ENCODE results near the gene UTP25.

The UTP25 gene

DNA sequence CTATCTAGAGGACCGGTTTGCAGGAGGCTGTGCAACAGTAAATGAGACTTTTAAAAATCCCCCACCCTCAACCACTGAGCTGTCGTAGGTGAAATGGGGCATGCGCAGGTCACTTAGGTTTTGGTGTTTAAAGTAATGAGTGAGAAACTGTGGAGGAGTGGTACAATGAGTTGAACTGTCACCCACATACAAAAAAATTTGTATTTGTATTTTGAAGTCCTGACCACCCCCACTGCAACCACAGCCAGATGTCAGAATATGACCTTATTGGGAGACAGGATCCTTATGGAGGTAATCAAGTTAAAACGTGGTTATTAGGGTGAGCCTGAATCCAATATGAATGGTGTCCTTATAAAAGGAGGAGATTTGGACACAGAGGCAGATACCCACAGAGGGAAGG, 20.3 kb upstream of the UTP25 start:
- DNase-seq: peak; percentile 6

DNA sequence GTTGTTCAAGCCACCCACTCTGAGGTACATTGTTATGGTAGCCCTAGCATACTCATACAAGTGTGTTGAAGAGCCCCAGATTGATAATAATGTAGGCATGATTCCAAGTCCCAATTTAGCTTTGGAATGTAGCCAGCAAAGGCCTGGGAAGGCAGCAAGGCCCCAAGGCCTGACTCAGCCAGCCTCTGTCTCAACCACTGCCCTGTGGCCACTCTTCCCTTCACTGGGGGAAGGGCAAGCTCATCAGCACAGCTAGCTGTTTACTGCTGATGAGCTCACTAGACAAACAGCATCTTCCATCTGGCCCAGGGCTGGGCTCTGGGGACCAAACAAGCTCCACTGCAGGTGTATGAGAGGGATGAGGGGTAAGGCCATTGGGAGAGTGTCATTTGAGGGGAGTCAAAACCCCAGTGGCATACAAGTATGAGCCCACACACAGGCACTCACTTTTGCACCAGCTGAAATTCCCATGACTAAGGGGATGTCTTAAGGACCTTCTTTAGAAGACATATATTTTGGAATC, 19.7 kb upstream of the UTP25 start:
- DNase-seq: peak; percentile 42

DNA sequence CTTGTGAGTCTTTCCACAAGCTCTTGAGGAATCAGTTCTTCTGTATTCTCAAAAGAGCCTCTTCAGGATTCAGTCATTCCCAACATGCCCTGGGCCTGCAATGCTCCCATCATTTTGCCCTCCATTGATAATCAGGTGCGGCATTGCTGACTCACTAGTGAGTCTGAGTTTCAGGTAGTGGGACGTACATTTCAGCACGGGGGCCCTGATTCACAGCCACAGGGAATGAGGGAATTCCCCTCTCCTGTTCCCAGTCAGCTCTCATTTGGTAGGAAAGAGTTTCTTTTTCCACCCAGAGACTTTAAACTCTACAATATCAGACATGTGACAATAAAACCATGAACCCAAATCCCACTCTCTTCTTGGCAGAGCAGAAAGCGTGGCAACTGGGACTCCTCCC, 18.2 kb upstream of the UTP25 start:
- DNase-seq: peak; percentile 8

DNA sequence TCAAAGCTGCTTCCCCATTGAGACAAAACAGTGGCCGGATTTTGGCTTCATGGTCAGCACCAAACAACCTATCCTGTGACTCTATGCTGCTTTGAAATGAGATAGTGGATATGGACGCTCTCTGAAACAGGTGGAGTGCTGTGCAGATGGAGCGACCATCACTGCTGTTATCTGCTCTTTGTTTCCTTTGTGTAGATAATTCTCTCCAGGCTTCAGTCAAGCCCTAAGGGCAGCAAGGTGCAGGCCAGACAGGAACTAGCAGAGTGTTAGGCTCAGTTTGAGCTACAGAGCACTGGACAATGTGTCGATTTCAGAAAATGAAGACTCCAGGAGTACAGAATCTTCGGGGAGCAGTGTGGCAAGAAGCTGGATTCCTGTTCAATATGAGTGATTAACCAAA, 17.0 kb upstream of the UTP25 start:
- peak; percentile 15 for DNase-seq

DNA sequence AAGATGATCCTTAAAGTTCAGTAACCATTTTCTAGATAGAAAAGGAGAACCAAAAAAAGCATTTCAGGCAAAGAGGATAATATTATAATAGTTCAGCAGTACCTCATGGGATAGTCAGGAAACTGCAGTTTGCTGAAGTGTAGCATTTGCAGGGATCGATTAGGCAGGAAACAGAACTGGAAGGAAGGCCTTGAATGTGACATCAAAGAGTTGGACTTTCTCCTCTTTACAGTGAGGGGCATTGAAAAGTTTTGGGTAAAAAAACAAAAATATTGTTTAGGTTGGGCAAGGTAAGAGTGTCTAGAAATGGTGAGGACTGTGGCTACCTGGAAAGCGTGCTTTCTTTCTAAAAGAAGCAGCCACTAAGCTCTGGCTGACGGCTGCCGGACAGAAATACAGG, 13.9 kb upstream of the UTP25 start:
- no peak for DNase-seq

DNA sequence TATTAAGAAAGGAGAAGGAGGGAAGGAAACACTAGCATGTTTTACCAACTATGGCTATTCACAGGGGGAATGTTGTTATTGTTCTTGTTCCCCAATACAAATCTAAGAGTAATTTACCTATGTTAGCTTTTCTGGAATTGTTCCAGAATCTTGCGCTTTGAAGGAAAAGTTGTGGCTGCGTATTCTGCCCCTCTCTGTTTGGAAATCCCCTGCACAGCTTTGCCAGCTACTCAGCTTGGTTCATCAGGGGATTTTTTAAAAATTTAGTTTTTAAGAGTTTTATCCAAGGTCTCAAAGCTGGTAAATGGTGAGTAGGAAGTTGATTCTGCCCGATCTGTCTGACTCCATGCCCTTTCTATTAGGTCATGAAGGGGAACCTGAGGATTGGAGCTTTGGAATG, 12.3 kb upstream of the UTP25 start:
- DNase-seq: no peak

DNA sequence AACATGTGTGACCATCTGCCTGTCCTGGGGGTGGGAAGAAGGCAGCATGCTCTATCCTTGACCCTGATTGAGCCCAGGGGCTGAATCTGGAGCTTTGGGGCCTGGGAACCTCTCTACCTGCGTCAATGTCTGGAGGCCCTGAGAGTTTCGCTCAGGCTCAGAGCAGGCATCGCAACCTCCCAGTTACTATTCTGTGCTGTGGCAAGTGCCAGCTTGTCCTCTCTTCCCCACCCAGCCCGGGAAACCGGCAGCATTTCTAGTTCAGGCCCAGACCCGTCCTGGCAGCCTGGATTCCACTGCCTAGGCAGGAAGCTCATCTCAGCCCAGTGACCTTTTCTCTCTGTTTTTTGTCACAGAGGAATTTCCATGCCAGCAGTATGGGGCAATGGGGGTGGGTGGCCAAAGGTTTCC, 11.8 kb upstream of the UTP25 start:
- peak; percentile 36 for DNase-seq

DNA sequence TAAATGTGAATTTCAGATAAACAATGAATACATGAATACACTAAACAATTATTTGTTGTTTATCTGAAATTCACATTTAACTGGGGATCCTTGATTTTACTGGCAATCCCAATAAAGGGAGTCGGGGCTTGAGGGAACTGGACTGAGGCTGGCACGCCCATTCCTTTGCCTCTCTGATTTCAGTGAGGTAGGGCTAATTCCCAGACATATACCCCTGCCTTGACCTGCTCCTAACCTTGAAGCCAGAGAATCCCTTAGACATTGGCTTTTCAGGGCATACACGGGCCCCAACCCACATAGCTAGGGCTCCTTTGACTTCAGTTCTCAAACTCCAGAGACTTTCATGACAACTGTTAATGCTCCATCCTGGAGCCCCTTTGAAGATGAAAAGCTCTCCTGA, 10.8 kb upstream of the UTP25 start:
- no peak for DNase-seq

DNA sequence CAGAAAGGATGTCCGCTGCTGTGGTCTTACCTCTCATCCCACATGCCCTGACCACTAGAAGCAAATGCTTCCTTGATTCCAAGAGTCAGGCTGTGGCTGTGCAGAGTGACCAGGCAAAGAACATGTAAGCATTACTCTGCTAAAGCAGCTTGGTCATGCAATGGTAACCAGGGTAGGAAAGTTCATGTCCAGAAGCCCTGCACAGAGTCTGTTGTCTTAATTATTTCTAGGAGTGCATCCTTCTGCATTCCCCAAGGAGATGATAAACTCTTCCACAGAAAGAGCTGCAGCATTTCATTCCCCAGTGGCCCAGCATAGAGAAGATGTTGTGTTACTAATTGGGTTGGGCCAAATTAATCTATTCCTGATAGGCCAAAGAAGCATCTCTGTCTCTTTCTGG, 10.1 kb upstream of the UTP25 start:
- DNase-seq: no peak

DNA sequence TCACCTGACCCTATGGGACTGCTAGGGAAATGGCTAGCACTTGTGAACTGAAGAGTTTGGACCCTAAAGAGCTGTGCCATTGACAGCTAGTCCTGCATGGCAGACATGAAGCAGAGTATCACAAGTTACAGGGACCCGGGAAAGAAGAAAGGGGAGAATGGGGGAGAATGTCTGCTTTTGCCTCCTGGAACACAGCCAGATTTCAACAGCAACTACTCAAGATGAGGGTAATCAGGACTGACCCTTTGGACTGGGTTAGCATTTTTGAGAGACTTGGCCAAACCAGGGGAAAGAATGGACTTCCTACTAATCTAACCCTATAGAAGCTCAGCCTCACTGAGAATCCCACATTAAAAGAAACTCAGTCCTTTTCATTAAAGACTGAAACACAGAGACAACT, 8.7 kb upstream of the UTP25 start:
- no peak for DNase-seq

DNA sequence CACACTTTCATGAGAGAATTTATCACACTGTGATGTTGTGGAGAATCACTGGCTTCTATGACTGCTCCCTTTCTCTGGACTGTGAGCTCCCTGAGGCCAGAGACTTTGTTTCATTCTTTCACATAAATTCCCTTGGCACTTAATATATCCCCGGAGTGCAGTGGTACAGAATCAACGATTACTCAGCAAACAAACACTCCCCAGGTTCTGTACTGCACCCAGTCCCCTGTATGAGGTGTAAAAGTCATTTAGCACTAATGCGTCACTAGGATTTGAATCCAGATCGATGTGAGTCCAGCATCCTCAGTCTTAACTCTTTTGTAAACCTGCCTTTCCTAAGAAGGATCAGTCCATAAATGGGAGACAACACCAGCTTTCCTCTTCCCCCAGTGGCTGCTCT, 6.8 kb upstream of the UTP25 start:
- no peak for DNase-seq

DNA sequence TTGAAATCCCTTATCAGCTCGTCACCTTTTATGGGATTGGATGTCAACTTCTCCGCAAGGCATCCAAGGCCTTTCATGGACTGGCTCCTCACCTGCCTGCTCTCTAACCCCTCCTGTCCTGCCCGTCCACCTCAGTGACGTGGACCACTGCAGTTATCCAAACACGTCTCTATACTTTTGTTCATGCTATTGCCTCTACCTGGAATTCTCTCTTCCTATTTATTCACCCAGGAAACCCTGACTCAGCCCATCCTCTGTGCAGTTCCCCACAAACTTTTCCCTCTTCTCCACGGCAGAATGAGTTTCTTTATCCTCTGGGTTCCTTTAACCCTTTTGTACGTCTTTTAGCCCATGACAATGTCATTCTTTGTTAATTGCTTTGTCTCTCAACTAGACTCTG, 5.1 kb upstream of the UTP25 start:
- DNase-seq: no peak

DNA sequence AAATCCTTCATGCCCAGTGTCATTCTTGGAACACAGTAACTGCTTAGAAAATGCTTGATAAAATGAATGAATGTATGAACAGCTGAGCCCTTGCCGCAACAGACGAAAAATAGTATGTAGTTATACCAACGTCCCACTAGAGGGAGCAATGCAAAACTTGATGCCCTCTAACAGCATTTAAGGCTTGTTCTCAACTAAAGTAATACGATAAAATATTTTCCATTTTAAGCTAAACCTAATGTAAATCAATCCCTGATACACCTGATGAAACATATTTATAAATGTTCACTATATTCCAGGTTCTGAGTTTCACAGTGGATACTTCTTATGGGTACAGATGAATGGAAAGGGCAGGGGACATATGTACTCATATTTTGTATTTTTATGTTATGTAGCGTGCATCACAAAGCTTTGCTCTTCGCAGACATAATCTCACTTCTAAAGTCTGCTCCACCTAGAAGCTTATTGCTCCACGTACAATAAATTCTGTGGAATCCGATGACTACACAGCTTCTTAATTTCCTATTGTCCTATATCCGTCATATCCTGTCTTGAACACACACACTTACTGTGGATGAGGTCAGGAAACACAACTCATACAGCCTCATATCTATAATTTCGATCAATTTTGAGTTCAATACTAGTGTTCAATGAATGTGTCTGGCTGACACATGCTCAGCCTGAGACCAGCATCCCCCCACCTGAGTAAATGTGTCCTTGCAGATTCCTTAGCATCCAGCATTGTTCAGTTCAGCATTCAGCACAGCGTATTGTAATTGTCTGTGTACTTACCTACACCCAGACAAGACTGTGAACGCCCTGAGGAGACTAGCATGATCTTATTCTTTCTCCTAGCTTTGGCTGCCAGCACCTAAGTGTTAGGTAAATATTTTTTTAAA, 4.4 kb upstream of the UTP25 start:
- no peak for DNase-seq

DNA sequence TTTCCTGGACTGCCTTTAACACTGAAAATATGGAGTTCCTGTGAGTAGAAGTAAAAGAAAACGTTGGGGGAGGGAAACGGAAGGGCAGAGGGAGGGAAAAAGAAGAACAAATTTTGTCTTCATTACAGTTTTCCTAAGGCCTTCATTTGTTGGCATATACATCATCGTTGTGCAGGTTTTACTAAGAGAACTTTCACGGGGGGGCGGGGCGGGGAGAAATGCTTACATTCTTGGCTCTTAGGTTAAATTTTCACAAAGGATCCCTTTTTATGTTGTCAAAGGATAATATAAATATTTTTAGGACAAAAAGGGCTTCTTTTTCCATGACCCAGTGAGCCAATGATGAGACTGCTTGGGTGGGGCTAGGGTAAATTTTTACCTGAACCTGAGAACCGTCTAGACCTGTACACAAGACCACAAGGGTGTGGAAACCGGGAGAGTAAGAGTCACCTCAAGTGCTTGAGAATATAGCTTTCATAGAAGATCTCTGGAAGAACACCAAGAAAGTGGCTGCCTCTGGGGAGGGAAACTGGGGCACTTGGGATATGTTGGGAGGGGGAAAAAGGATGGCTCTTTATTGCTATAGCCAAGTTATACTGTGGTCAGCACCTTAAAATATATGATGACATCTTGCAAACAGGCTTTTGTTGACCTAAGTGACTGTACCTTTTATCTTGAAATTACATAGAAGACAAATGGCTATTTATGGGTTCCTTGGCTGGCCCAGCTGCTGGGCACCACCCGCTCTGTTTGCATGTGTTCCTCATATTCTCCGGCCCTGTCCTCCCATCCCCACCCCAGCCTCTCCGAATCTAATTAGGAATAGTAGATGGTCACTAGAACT, 2.0 kb upstream of the UTP25 start:
- no peak for DNase-seq

DNA sequence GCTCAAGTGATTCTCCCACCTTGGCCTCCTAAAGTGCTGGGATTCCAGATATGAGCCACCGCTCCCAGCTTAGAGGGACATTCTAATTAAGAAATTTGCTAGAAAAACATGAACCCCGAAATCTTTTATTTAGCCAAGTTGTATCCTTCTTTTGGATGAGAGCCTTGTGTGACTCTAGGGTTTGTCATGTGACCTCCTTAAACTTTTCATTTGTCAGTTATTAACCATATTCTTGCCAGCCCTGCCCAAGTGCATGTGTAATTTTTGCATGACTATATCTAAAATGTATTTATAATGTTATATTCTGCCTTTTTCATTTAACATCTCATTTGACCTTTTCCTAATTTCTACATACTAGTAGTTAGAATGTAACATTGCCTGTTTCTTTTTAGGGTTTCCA, 1.9 kb downstream of the UTP25 start:
- DNase-seq: no peak

DNA sequence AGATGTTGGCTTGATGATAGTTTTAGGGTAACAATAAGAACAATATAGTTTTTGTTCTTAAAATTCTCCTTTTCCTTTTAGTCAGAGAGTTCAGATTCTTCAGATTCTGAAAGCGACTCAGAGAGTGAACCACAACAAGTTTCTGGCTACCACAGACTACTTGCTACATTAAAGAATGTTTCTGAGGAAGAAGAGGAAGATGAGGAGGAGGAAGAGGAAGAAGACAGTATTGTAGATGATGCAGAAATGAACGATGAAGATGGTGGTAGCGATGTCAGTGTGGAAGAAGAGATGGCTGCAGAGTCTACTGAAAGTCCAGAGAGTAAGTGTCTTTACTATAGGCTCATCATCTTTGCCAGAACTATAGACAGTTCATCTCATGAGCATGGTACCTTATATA, 3.0 kb downstream of the UTP25 start:
- DNase-seq: no peak

DNA sequence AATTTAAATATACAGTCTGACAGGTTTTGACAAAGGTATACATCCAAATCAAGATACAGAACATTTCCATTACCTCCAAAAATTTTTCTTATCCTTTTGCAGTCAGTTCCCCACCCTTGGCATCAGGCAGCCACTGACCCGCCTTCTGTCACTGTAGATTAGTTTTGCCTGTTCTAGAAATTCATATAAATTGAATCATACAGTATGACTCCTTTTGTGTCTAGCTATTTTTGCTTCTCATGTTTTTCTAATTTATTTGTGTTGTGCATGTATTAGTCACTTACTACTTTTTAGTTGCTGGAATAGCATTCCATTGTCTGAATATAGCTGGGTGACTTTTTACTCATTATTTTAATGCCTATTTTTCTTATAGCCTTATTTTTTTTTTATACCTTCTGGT, 3.8 kb downstream of the UTP25 start:
- DNase-seq: no peak

DNA sequence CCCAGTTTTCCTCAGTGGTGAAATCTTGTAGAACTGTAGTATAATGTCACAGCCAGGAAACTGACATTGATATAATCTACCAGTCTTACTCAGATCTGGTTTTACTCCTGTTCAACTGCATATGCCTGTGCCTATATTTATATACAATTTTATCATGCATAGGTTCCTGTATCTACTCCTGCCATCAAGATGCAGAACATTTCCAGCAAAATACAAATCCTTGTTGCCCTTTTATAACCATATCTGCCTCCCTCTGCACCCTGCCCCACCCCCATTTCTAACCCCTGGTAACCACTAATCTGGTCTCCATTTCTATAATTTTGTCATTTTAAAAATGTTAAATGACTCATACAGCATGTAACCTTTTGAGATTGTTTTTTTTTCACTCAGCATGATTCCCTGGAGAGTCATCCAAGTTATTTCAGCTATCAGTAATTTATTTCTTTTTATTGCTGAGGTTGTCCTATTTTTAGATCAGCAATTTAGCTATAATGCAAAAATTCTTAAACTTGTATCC, 8.1 kb downstream of the UTP25 start:
- no peak for DNase-seq

DNA sequence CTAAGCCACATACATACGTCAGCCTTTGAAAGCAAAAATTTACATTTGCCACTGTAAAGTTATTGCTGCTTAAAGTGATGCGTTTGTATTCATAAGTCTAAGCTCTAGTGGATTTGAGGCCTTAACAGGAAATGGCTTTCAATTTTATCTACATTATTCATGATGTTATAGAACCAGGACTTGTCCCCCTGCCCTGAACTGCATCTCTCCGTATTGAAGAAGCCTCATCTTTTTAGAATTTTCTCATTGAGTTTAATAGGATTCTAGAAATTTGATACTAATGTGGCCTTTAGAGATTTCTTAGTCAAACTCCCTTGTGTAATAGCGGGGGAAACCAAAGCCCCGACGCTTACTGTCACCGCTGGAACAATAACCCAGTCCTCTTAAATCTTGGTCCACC, 9.9 kb downstream of the UTP25 start:
- DNase-seq: no peak

DNA sequence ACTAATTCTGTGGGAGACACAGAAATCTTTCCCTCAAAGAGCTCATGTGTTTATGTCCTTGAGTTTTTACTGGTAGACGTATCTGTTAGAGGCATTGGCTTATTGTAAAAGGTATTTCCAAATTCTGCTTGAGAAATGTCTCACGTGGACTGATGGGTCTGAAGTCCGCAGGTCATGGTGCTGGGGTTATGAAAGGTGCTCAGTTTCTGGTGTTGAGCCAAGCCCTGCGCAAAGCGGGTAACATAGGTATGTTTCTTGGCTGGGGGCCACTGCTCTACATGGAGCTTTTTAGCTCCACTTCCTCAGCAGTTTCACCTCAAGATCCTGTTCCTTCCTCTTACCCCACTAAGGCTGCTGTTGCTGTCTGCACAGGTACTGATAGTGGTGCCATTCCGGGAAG, 10.8 kb downstream of the UTP25 start:
- no peak for DNase-seq

DNA sequence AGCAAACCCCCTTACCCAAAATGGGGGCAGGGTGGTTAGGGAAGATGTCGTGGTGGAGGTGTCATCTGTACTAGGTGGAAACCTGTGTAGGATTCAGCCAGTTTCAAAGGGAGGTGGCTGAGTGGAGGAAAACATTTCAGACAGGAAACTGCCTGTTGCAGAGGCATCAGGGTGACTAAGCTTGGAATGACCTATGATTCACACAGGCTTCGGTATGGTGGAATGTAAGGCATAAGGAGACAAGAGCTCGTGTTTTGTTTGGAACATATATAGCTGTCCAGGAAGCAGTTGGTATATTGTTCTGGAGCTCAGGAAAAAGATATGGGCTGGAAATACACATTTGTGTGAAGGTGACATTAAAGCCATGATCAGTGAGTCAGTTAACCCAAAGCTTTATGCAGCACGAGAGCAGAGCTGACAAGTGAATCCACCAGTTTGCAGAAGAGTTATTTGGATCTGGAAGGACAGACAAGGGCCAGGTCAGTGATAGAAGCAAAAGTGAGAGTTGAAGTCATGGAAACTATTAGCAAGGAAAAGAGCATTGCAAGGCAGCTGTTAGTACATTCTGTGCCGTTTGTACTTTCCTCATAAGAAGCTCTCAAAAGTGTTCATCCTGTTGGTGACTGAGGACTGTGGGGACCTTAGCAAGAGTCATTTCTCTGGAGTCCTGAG, 12.2 kb downstream of the UTP25 start:
- no peak for DNase-seq

DNA sequence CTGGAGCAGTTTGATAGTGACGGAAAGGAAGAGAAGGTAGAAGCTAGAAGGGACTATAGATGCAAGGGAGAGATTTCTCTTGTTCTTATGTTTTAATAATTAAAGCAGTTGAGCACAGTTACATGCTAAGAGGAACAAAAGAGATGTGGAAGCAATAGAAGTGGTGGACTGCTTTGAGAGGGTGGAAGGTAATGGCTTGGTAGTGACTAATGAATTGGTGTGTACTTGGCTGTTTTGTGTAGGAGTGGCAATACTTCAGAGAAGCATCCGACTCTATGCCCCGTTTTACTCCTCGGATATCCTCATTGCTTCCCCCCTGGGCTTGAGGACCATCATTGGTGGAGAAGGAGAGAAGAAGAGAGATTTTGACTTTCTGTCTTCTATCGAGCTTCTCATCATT, 12.8 kb downstream of the UTP25 start:
- no peak for DNase-seq

DNA sequence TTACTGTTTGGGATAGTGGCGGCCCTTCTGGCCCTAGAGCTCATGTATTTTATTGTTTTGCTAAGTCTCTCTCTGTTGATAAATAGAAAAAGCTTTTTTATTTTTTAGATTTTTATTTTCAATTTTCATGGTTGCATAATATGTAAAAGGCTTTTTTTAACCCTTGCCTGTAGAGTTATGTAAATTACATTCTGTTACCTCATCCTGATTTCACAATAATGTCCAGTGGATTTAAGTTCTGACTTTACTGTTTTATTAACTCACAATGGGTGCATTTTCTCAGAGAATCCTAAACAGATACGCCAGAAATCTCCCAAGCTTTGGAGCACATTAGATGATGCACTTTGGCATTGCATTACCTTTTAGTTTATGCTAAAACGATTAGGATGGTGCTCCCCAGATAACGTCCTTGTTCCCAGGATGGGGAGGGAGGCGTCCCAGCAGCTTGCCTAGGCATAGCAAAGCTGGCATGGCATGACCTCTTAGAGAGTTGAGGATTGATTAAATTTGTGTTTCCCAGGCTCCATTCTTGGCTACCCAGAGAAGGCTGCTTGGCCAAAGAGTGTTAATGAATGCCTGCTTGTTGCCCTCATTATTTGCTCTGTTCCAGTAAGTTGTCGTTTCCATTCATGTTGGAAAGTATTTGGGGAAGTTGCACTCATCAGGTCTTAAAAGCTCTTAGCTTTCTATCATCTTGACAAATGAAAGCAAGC, 17.1 kb downstream of the UTP25 start:
- DNase-seq: no peak

All from activated CD8-positive, alpha-beta memory T cell treated with anti-CD3 and anti-CD28 coated beads, Interleukin-2, amount 50 U/mL, for 48 hours (primary cell).